ENCODE data around the gene SPPL2A. TPM values are rescaled to one million over a fixed set of nuclear protein-coding genes. Genes with fewer than 3 reads are reported as not detected.
A peak's percentile ranks its signal among the peaks of the same experiment; 100 is the strongest.

SPPL2A gene
- polyA plus RNA-seq, 1 of the 3 experiments (the other 2 are of a cell fraction): 21.6 TPM

DNA sequence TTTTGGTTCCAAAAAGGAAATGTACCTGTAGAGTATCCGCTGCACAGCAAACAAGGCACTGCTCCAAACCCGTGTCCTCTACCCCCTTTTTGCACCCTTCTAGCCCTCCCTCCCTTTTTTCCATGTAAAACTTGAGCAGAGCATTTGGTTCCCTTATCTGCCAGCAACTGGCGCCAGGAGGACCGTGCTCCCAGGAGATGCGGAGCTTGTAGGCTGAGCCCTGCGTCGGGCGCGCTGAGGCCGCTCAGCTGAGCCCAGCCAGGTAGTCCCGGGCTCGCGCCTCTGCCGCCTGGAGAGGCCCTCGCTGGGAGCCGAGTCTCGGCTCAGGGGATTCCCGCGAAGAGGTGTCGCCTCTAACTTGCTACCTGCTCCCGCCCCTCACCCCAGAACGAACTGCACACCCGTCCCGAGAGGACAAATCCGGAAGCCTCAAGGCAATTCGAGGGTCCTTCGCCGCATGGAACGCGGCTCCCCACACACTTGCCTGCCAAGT is 79.5 kb downstream of the SPPL2A start:
- Histone ChIP-seq H3K79me2 (ENCODE audit: insufficient read depth) (peaks cover 54% of the 10 kb centered on the region), H3K27me3 (ENCODE audit: insufficient read depth) (no peaks in the 10 kb centered on the region), H3K4me2 (peak overlapping the region; percentile 89), H3K4me1 (ENCODE audit: control insufficient read depth in 1 of 2, insufficient read depth in 2 of 2, low read depth in 1 of 2, low read length in 1 of 2) (peaks cover 6 to 15% of the 10 kb centered on the region in 2 experiments; a peak in 2 of 4 replicates), H3K9ac (peak overlapping the region; percentile 91), H3F3A (replicated peaks; ENCODE audit: insufficient read depth) (peaks cover 8% of the 10 kb centered on the region), H4K20me1 (ENCODE audit: insufficient read depth) (peaks cover 24% of the 10 kb centered on the region; the same call in 1 of the 2 replicates), H2AFZ (ENCODE audit: low read depth) (peak overlapping the region; percentile 97), H3K27ac (ENCODE audit: low read depth in 2 of 2, low read length in 1 of 2) (peak overlapping the region; percentile 86 to 92), H3K9me2 (no peaks in the 10 kb centered on the region), H3K9me3 (no peaks in the 10 kb centered on the region), H3K36me3 (replicated peaks in 1 of 2; ENCODE audit: control insufficient read depth in 1 of 2, insufficient read depth in 2 of 2, low read length in 1 of 2) (peaks cover 0 to 13% of the 10 kb centered on the region in 2 experiments), H3K4me3 (ENCODE audit: low read depth in 2 of 2, low read length in 1 of 2) (peak overlapping the region; percentile 72 to 90)
- WGBS (ENCODE audit: low lambda C conversion rate): 1% methylated on average over 21 of the region's 30 CpGs
- DNase-seq: peak; percentile 70
- ChIA-PET CTCF (interaction anchor here (1.5 to 3.6 kb wide), 2 partner anchors 191 to 223 kb away, joined by 3 to 10 read pairs; no protein-coding TSS in a partner anchor), POLR2A (no interaction called here)
- TF ChIP-seq TAF1 (IDR thresholded peaks at IDR 0.05; ENCODE audit: borderline replicate concordance, low read depth, low read length) (no peak), SMC3 (IDR thresholded peaks at IDR 0.05; ENCODE audit: low read depth, low read length) (0 out of 2 replicates have a peak, but pooled peaks have one; percentile 10), FOXJ3 (CRISPR knock-in tag; IDR thresholded peaks at IDR 0.05) (peak; percentile 25; the same call in 1 of the 2 replicates), MXI1 (IDR thresholded peaks at IDR 0.05; ENCODE audit: low read depth, low read length) (0 out of 2 replicates have a peak, but pooled peaks have one; percentile 46)

DNA sequence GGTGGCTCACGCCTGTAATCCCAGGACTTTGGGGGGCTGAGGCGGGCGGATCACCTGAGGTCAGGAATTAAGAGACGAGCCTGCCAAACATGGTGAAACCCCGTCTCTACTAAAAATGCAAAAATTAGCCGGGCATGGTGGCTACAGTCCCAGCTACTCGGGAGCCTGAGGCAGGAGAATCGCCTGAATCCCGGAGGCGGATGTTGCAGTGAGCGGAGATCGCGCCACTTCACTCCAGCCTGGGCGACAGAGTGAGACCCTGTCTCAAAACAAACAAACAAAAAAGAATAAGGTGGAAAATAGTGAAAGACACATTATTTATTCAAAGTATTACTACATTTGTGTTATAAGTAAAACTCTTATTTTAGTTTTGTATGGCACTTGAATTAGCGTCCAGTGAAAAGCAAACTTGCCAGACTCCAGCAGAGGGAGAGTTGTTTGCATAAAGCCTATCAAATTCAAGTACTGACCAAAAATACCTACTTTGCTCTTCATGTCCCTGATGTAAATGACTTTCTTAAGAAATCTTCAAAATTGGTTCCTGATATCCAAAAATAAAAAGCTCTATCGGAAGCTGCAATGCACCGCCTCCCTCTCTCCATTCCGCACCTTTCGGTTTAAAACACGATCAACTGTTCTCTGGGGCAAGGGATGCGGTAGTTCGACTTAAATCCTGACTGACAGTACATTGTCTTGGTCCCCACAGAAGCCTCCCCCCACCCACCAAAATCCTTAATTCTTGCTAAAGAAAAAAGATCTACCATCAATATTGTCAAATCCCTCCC is 80.1 kb downstream of the SPPL2A start:
- H3K27ac ChIP-seq (ENCODE audit: low read depth in 2 of 2, low read length in 1 of 2): peak overlapping the region; percentile 86 to 92; a peak in 3 of 4 replicates
- peaks cover 6 to 15% of the 10 kb centered on the region in 2 experiments; a peak in 2 of 4 replicates for H3K4me1 ChIP-seq (ENCODE audit: control insufficient read depth in 1 of 2, insufficient read depth in 2 of 2, low read depth in 1 of 2, low read length in 1 of 2)
- no peak overlapping the region; the same call in 1 of the 2 replicates for H2AFZ ChIP-seq (ENCODE audit: low read depth)

More for the DNA sequence above, 80.1 kb downstream of the SPPL2A start:
- Histone ChIP-seq H3K9me3 (no peaks in the 10 kb centered on the region), H3K36me3 (replicated peaks in 1 of 2; ENCODE audit: control insufficient read depth in 1 of 2, insufficient read depth in 2 of 2, low read length in 1 of 2) (peaks cover 0 to 13% of the 10 kb centered on the region in 2 experiments), H3K9ac (peak overlapping the region; percentile 91), H3K27me3 (ENCODE audit: insufficient read depth) (no peaks in the 10 kb centered on the region), H3F3A (replicated peaks; ENCODE audit: insufficient read depth) (peaks cover 8% of the 10 kb centered on the region), H3K79me2 (ENCODE audit: insufficient read depth) (peaks cover 60% of the 10 kb centered on the region), H3K9me2 (no peaks in the 10 kb centered on the region), H4K20me1 (ENCODE audit: insufficient read depth) (peaks cover 24% of the 10 kb centered on the region; the same call in 1 of the 2 replicates), H3K4me2 (peak overlapping the region; percentile 89), H3K4me3 (ENCODE audit: low read depth in 2 of 2, low read length in 1 of 2) (peak overlapping the region; percentile 72 to 90)
- 58% methylated on average over 22 of the region's 22 CpGs for WGBS (ENCODE audit: low lambda C conversion rate)
- TF ChIP-seq, protein P1, sequence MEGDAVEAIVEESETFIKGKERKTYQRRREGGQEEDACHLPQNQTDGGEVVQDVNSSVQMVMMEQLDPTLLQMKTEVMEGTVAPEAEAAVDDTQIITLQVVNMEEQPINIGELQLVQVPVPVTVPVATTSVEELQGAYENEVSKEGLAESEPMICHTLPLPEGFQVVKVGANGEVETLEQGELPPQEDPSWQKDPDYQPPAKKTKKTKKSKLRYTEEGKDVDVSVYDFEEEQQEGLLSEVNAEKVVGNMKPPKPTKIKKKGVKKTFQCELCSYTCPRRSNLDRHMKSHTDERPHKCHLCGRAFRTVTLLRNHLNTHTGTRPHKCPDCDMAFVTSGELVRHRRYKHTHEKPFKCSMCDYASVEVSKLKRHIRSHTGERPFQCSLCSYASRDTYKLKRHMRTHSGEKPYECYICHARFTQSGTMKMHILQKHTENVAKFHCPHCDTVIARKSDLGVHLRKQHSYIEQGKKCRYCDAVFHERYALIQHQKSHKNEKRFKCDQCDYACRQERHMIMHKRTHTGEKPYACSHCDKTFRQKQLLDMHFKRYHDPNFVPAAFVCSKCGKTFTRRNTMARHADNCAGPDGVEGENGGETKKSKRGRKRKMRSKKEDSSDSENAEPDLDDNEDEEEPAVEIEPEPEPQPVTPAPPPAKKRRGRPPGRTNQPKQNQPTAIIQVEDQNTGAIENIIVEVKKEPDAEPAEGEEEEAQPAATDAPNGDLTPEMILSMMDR (IDR thresholded peaks at IDR 0.05): peak; percentile 16
- TF ChIP-seq RFX5 (IDR thresholded peaks at IDR 0.05; ENCODE audit: low read length) (no peak), RXRA (IDR thresholded peaks at IDR 0.05; ENCODE audit: borderline replicate concordance, low read depth) (no peak), EZH2phosphoT487 (IDR thresholded peaks at IDR 0.05; ENCODE audit: borderline replicate concordance, low read depth) (no peak)
- POLR2A ChIA-PET: no interaction called here
- CTCF ChIA-PET: interaction anchor here (1.5 to 3.6 kb wide), 2 partner anchors 191 to 224 kb away, joined by 3 to 10 read pairs; no protein-coding TSS in a partner anchor
- DNase-seq: peak; percentile 15

Measured in SK-N-SH (cell line).